PC-9 (cell line): ENCODE measurements around the gene CERS5. TPM values are rescaled to one million over a fixed set of nuclear protein-coding genes. Genes with fewer than 3 reads are reported as not detected.

Experiments used
- BruUV-seq: library from RNA; stranded (reverse); fragments of 400-500 nt; replicated peaks from 2 replicates; lab custom pipeline; 2021; lab: Mats Ljungman, UMichigan
- CTCF ChIA-PET: fragments of 300-600 bp; sonication (Branson Sonifier 250); formaldehyde crosslinking; loops from one replicate; lab custom pipeline; 2022; ENCODE audit warnings: antibody characterized with exemption; lab: Charles Lee
- POLR2A ChIA-PET: fragments of 300-600 bp; sonication (Branson Sonifier 250); formaldehyde crosslinking; loops from one replicate; lab custom pipeline; 2022; ENCODE audit warnings: antibody characterized with exemption; ENCODE audit not compliant: unreplicated experiment; lab: Charles Lee
- DNase-seq, 2 experiments: peaks; one replicate each; pipeline versions ENCODE4 v3.0.0 to v3.0.0-alpha.2; 2015 to 2022; ENCODE audit warnings: mixed read lengths in 1 of 2
- H2AFZ ChIP-seq: fragments of 200-600 bp; sonication (generic); 2 replicates; pipeline ENCODE4 v1.8.1; 2017; ENCODE audit warnings: antibody characterized with exemption
- H3F3A ChIP-seq: fragments of 200-600 bp; sonication (generic); 2 replicates; pipeline ENCODE4 v1.8.1; 2017; ENCODE audit warnings: antibody characterized with exemption, mild to moderate bottlenecking, low read depth; ENCODE audit not compliant: insufficient read depth
- H3K27ac ChIP-seq: fragments of 200-600 bp; sonication (generic); 2 replicates; pipeline ENCODE4 v1.6.1; 2016; ENCODE audit warnings: mixed run types
- H3K27me3 ChIP-seq: fragments of 200-600 bp; sonication (generic); 2 replicates; pipeline ENCODE4 v1.6.1; 2016; ENCODE audit warnings: low read depth, mixed run types; ENCODE audit not compliant: insufficient read depth
- H3K36me3 ChIP-seq: fragments of 200-600 bp; sonication (generic); 2 replicates; pipeline ENCODE4 v1.6.1; 2016; ENCODE audit warnings: low read depth, mixed run types
- H3K4me1 ChIP-seq: fragments of 200-600 bp; sonication (generic); replicated peaks from 2 replicates; pipeline ENCODE4 v1.6.1; 2016; ENCODE audit warnings: mixed run types; ENCODE audit not compliant: insufficient read depth
- H3K4me2 ChIP-seq: fragments of 200-600 bp; sonication (generic); 2 replicates; pipeline ENCODE4 v1.6.1; 2017; ENCODE audit warnings: mixed run types
- H3K4me3 ChIP-seq: fragments of 200-600 bp; sonication (generic); 2 replicates; pipeline ENCODE4 v1.6.1; 2016; ENCODE audit warnings: mixed run types
- H3K79me2 ChIP-seq: fragments of 200-600 bp; sonication (generic); 2 replicates; pipeline ENCODE4 v1.6.1; 2017; ENCODE audit warnings: low read depth, mixed run types
- H3K9me2 ChIP-seq: fragments of 200-600 bp; sonication (generic); 2 replicates; pipeline ENCODE4 v1.8.1; 2017; ENCODE audit warnings: mild to moderate bottlenecking; ENCODE audit not compliant: insufficient read depth
- H3K9me3 ChIP-seq: fragments of 200-600 bp; sonication (generic); 2 replicates; pipeline ENCODE4 v1.8.1; 2016; ENCODE audit warnings: low read depth; ENCODE audit not compliant: insufficient read depth
- H4K20me1 ChIP-seq: fragments of 200-600 bp; sonication (generic); 2 replicates; pipeline ENCODE4 v1.8.1; 2017; ENCODE audit not compliant: insufficient read depth
- EZH2 ChIP-seq: fragments of 200-600 bp; sonication (generic); IDR thresholded peaks from 2 replicates; pipeline ENCODE4 v1.8.0; 2017; ENCODE audit warnings: antibody characterized with exemption, low read depth
- intact Hi-C: fragments of 100-400 bp; cut with micrococcal nuclease; formaldehyde crosslinking; loops from one replicate; pipeline ENCODE4 v1.10.0; 2022; ENCODE audit not compliant: unreplicated experiment
- total RNA-seq: library from RNA; stranded (reverse); gene quantifications from 2 replicates; pipeline ENCODE4 v1.2.3, GENCODE V29; 2021
- TF ChIP-seq, protein P1 (sequence below): fragments of 200-600 bp; sonication (generic); conservative IDR thresholded peaks from 2 replicates; pipeline ENCODE4 v1.6.1; 2017; ENCODE audit warnings: mixed run types, antibody characterized with exemption, mild to moderate bottlenecking, moderate library complexity

Gene CERS5
- total RNA-seq, 1 experiment from 2014 or later: 33.0 TPM

DNA sequence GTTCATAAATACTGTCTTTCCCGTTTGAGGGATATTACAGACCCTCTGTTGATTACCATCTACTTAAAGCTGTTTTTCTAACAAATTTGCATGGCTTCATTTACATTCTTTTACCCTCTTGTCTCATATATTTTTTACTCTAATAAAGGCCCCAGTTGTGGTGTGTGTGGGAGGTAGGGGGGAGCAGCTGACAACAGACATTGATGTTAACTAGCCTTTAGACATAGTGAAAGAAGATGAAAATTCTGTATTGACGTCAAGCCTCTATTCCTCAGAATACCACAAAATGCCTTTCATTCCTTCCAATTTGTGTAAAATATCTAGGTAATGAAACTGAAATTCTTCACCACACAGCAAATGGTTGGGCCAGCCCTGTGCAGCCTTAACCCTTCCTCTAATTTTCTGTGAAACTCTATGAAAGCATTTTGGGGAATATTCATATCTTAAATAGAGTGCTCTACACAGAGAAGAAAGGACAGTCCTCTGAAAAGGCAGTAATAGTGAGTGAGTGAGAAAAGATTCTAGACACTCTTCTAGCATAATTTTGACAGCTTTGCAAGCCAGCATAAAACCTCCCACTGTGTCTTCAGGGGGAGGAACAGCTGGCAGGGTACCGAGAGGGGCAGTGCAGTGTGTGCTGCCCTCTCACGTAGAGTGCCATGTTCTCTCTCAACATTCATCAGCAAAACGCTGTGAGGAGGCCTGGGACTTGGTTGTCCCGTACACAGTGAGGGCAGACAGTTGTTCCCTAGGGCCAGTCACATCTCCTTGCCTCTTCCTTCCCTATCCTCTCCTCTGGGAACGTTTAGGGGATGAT, 20.1 kb upstream of the CERS5 start:
- TF ChIP-seq EZH2: no peak
- TF ChIP-seq, protein P1, sequence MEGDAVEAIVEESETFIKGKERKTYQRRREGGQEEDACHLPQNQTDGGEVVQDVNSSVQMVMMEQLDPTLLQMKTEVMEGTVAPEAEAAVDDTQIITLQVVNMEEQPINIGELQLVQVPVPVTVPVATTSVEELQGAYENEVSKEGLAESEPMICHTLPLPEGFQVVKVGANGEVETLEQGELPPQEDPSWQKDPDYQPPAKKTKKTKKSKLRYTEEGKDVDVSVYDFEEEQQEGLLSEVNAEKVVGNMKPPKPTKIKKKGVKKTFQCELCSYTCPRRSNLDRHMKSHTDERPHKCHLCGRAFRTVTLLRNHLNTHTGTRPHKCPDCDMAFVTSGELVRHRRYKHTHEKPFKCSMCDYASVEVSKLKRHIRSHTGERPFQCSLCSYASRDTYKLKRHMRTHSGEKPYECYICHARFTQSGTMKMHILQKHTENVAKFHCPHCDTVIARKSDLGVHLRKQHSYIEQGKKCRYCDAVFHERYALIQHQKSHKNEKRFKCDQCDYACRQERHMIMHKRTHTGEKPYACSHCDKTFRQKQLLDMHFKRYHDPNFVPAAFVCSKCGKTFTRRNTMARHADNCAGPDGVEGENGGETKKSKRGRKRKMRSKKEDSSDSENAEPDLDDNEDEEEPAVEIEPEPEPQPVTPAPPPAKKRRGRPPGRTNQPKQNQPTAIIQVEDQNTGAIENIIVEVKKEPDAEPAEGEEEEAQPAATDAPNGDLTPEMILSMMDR: no peak
- Histone ChIP-seq H3K4me1 (no peaks in the 10 kb centered on the region), H3K36me3 (peaks cover 5% of the 10 kb centered on the region), H3K79me2 (no peaks in the 10 kb centered on the region), H3K27me3 (no peaks in the 10 kb centered on the region), H3K4me2 (no peak overlapping the region), H3F3A (peaks cover 7% of the 10 kb centered on the region; the same call in 1 of the 2 replicates), H3K4me3 (no peak overlapping the region), H3K9me2 (no peaks in the 10 kb centered on the region), H3K27ac (no peak overlapping the region), H2AFZ (no peak overlapping the region), H3K9me3 (no peaks in the 10 kb centered on the region), H4K20me1 (no peaks in the 10 kb centered on the region)
- no TSS peak for BruUV-seq
- ChIA-PET CTCF (no interaction called here), POLR2A (no interaction called here)
- intact Hi-C loops: no loop called here
- DNase-seq: no peak

DNA sequence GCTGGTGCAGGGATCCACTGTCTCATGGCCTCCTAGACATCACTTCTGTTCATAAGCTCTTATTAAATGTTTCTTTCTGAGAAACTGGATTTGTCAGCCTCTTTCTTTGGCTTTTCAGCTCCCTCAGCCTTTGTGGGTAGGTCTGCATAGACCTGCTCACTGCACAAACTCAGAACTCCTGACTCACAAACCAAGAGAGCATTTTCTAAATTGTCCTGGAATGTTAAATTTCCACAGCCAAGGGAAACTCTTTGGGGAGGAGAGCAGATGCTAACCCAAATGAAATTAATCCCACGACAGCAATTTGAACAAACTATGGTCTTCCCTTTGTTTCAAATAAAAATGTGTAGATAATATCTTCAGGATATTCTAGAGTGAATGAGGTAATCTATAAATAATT, 19.5 kb upstream of the CERS5 start:
- ChIA-PET POLR2A (no interaction called here), CTCF (no interaction called here)
- peaks cover 7% of the 10 kb centered on the region for H3K36me3 ChIP-seq
- no peaks in the 10 kb centered on the region for H4K20me1 ChIP-seq
- peaks cover 6% of the 10 kb centered on the region; the same call in 1 of the 2 replicates for H3F3A ChIP-seq
- no peak for DNase-seq
- no peaks in the 10 kb centered on the region for H3K79me2 ChIP-seq
- H3K9me3 ChIP-seq: no peaks in the 10 kb centered on the region
- no peak overlapping the region for H3K27ac ChIP-seq
- intact Hi-C loops: no loop called here
- H3K4me1 ChIP-seq: no peaks in the 10 kb centered on the region
- no peak for TF ChIP-seq EZH2
- TF ChIP-seq, protein P1: no peak
- no peaks in the 10 kb centered on the region for H3K9me2 ChIP-seq
- no peak overlapping the region for H3K4me3 ChIP-seq
- H3K27me3 ChIP-seq: no peaks in the 10 kb centered on the region
- BruUV-seq: no TSS peak
- H3K4me2 ChIP-seq: no peak overlapping the region
- H2AFZ ChIP-seq: no peak overlapping the region

DNA sequence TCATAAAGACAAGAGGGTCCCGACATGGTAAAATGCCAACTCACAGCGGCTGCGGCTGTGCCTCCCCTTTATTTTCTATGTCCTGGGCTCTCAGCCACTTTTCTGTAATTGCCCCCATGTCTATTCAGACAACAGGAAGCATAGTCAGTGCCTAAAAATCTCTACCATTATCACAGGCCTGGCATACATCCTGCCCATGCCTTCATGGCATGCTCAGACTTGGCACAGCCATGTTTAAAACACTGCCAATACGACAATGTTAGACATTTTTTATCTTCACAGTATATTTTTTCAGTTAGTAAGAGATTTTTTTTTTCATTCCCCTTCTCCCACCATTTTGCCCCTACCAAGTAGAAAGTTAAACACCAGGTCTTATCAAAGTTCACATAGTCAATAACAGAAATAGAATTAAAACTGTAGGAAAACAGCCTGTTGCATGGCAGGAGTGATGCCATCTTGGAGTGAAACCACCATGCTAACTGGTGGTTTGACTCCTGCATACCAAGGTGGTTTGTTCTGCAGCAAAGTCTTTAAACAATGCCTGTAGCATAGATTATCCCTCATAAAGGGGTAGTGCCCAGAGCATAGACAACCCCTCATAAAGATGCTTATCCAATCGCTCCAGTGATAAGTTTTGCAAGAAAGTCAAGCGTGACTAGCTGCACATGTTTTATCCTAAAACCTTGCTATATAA, 18.9 kb upstream of the CERS5 start:
- Histone ChIP-seq H3K27me3 (no peaks in the 10 kb centered on the region), H2AFZ (no peak overlapping the region), H3K4me2 (no peak overlapping the region), H3F3A (peaks cover 9% of the 10 kb centered on the region; the same call in 1 of the 2 replicates), H3K27ac (no peak overlapping the region), H3K36me3 (peaks cover 13% of the 10 kb centered on the region), H3K4me1 (no peaks in the 10 kb centered on the region), H3K9me3 (no peaks in the 10 kb centered on the region), H4K20me1 (no peaks in the 10 kb centered on the region), H3K4me3 (no peak overlapping the region), H3K79me2 (no peaks in the 10 kb centered on the region), H3K9me2 (no peaks in the 10 kb centered on the region)
- ChIA-PET POLR2A (no interaction called here), CTCF (no interaction called here)
- BruUV-seq: no TSS peak
- intact Hi-C loops: no loop called here
- DNase-seq: no peak
- TF ChIP-seq, protein P1: no peak
- TF ChIP-seq EZH2: no peak
